Skeletal muscle satellite cell (primary cell): ENCODE results near the gene NFIX.

Experiments
- H3K27me3 ChIP-seq: 2 replicates; pipeline ENCODE4 v1.7.0; 2013; ENCODE audit warnings: low read length; ENCODE audit not compliant: control insufficient read depth, insufficient read depth
- H3K36me3 ChIP-seq: 2 replicates; pipeline ENCODE4 v1.7.0; 2013; ENCODE audit warnings: mild to moderate bottlenecking, control low read depth, low read length; ENCODE audit not compliant: insufficient read depth
- H3K4me1 ChIP-seq: 2 replicates; pipeline ENCODE4 v1.7.0; 2013; ENCODE audit warnings: low read length; ENCODE audit not compliant: control insufficient read depth, insufficient read depth
- H3K4me2 ChIP-seq: 2 replicates; pipeline ENCODE4 v1.7.0; 2013; ENCODE audit warnings: mild to moderate bottlenecking, low read length
- H3K4me3 ChIP-seq: 2 replicates; pipeline ENCODE4 v1.7.0; 2013; ENCODE audit warnings: low read length
- H3K9ac ChIP-seq: 2 replicates; pipeline ENCODE4 v1.7.0; 2013; ENCODE audit warnings: mild to moderate bottlenecking, low read depth, low read length, moderate library complexity
- H3K9me3 ChIP-seq: replicated peaks from 2 replicates; pipeline ENCODE4 v1.7.0; 2013; ENCODE audit warnings: mild to moderate bottlenecking, control low read depth, low read length

The NFIX gene

DNA sequence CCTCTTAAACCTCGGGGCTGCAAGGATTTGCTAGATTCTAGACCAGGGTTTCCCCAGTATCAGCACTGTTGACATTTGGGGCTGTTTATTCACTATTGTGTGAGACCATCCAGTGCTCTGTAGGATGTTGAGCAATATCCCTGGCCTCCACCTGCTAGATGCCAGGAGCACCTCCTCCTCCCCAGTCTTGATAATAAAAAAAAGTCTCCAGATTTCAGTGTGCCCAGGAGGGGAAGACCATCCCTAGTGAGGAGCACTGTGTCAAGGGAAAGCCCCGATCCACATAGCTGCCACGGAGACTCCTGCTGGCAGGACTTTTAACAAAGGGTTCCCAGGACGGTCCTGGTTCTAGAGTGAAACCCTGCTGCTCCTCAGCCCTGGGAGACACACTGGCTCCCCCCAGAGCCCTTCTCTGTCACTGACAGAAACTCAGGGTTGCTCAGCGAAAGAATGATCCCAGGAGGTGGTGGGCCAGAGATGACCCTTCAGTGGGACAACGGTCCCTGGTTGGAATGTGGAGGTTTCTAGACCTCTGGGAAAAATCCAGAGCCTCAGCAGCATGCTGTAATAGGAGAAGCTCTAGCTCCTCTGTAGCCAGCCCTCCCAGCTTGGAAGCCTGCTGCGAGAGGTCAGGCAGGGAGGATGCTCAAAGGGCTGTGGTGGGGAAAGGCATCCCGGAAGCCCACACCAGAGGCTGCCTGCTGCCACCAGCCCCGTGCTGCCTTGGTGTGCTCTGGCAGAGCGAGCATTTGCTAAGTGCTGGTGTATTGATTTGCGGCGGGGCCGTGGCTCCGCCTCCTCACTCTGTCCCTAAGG lies 87.1 kb downstream of the NFIX start:
- H3K9ac ChIP-seq = no peak overlapping the region
- no peak overlapping the region for H3K4me3 ChIP-seq
- H3K27me3 ChIP-seq = no peaks in the 10 kb centered on the region
- H3K4me2 ChIP-seq = no peak overlapping the region
- H3K4me1 ChIP-seq = peaks cover 30% of the 10 kb centered on the region
- peaks cover 56% of the 10 kb centered on the region for H3K36me3 ChIP-seq
- no peaks in the 10 kb centered on the region for H3K9me3 ChIP-seq

DNA sequence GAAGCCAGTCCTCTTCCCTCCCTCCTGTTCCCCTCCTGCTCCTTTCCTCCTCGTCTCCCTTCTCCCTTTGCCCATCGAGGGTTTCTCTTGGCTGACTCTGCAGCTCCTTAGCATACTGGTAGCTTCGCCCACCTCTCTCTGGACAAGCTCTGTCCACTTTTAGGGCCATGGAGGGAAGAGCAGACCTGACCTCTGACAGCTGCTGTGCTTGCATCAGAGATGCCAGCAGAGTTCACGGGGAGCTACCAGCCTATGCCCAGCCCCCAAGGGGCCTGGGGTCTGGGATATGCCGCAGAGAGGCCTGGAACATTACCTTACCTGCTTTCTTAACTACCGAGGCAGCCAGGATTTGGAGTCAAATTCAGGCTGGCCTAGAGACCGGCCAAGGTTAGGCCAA lies 87.7 kb downstream of the NFIX start:
- H3K9ac ChIP-seq = no peak overlapping the region
- no peak overlapping the region for H3K4me3 ChIP-seq
- no peaks in the 10 kb centered on the region for H3K9me3 ChIP-seq
- H3K4me2 ChIP-seq = no peak overlapping the region
- H3K36me3 ChIP-seq = peaks cover 51% of the 10 kb centered on the region
- H3K4me1 ChIP-seq = peaks cover 29% of the 10 kb centered on the region
- H3K27me3 ChIP-seq = no peaks in the 10 kb centered on the region

DNA sequence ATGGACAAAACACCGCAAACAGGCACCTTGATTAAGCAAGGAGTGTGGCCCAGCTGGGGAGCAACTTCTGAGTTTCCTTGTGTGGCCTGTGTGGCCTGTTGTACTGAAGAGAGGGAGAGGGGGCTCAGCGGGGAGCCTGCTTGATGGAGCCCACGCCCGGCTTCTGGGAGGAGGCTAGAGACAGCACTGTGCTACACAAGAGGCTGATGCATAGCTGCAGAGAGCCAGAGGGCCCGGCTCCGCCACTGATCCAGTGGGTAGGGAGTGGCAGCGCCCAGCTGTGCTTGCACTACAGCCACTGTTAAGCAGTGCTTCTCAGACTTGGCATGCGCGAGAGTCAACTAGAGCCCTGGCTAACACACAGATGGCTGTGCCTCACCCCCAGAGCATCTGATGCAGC lies 88.4 kb downstream of the NFIX start:
- no peak overlapping the region for H3K4me3 ChIP-seq
- H3K9ac ChIP-seq = no peak overlapping the region
- H3K4me2 ChIP-seq = no peak overlapping the region
- no peaks in the 10 kb centered on the region for H3K27me3 ChIP-seq
- no peaks in the 10 kb centered on the region for H3K9me3 ChIP-seq
- peaks cover 26% of the 10 kb centered on the region for H3K4me1 ChIP-seq
- H3K36me3 ChIP-seq = peaks cover 45% of the 10 kb centered on the region

DNA sequence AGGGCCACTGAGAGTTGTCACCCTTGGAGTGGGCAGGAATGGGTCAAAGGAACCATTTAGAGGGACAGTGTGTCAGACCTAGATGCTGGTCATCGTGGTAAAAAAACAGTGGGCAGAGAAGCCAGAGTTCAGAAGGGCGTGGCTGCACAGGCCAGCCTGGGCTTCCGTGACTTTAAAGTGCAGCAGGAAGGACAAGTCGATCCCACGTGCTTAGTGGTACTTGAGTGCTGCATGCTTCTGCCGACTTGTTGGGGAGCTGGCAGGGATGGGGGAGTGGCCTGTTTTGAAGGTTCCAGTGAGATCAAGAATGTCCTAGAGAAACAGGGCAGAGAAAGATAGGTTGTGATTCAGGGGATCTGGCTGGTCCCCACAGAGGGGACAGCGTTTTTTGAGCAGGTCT lies 90.4 kb downstream of the NFIX start:
- H3K36me3 ChIP-seq = peaks cover 53% of the 10 kb centered on the region
- H3K4me2 ChIP-seq = no peak overlapping the region
- H3K27me3 ChIP-seq = no peaks in the 10 kb centered on the region
- H3K4me3 ChIP-seq = no peak overlapping the region
- no peaks in the 10 kb centered on the region for H3K9me3 ChIP-seq
- peaks cover 20% of the 10 kb centered on the region for H3K4me1 ChIP-seq
- H3K9ac ChIP-seq = no peak overlapping the region

DNA sequence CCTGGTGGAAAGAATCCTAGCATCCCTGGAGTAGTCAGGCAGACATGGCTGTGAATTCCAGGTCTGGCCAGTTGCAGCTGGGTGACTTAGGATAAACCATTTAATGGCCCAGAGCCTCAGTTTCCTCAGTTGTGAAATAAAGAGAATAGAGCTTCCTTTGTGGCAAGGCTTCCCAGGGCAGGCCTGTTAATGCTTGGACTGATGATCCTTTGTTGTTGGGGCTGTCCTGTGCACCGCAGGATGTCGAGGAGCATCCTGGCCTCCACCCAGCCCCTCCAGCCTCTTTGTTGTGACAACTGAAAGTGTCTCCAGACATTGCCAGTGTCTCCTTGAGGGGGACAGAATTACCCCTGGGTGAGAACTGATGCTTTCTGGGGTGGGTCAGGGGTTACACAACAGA lies 91.1 kb downstream of the NFIX start:
- Histone ChIP-seq H3K9me3 (no peaks in the 10 kb centered on the region), H3K36me3 (peaks cover 52% of the 10 kb centered on the region), H3K27me3 (no peaks in the 10 kb centered on the region), H3K9ac (no peak overlapping the region), H3K4me3 (no peak overlapping the region), H3K4me1 (peaks cover 27% of the 10 kb centered on the region), H3K4me2 (no peak overlapping the region)

DNA sequence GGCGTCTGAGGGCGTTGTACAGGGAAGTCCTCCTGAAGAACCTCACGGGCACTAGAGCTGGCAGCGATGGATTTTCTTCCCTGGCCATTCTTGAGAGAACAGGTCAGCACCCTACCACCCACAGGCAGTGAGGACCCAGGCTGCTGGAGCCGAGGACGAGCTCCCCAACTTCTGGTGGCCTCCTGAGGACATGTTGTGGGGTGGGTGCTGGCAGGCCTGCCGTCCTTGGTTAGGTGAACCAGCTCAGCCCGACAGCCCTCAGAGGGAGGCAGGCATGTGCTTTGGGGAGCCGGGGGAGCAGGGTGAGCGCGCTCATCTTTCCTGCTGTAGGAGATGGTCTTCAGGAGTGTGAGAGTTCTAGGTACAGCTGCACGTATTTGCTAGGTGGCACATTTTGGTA lies 92.0 kb downstream of the NFIX start:
- Histone ChIP-seq H3K36me3 (peaks cover 45% of the 10 kb centered on the region), H3K4me3 (no peak overlapping the region), H3K9me3 (no peaks in the 10 kb centered on the region), H3K9ac (no peak overlapping the region), H3K4me2 (no peak overlapping the region), H3K4me1 (peaks cover 29% of the 10 kb centered on the region), H3K27me3 (no peaks in the 10 kb centered on the region)

DNA sequence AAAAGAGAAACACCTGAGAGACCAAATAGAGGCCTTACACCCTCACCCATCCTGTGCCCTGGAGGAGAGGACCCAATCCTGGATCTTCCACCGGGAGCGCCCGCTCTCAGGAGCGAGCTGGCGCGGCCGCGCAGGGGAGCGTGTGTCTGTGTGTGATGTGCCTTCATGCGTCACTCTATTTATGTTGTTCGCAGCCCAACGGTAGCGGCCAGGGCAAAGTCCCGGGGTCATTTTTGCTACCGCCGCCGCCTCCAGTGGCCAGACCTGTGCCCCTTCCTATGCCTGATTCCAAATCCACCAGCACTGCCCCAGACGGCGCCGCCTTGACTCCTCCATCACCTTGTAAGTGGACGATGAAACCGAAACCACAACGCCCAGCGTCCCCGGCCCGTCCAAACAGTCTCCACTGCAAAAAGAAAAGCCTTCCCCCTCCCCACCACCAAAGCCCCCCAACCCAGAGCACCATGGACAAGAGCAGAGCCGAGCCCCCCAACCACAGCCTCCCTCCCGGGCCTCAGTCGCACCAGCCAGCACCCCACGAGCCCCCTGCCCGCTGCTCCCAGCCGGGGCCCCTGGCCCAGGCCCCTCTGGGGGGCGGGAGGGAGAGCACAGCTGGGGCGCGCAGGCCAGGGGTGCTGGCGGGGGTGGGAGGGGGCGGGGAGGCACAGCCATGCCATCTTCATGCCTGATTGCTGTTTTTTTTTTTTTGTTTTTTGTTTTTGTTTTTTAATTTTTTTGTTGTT lies 92.7 kb downstream of the NFIX start:
- Histone ChIP-seq H3K4me3 (no peak overlapping the region), H3K36me3 (peaks cover 43% of the 10 kb centered on the region), H3K9me3 (no peaks in the 10 kb centered on the region), H3K4me2 (no peak overlapping the region), H3K27me3 (no peaks in the 10 kb centered on the region), H3K4me1 (peaks cover 31% of the 10 kb centered on the region), H3K9ac (no peak overlapping the region)

DNA sequence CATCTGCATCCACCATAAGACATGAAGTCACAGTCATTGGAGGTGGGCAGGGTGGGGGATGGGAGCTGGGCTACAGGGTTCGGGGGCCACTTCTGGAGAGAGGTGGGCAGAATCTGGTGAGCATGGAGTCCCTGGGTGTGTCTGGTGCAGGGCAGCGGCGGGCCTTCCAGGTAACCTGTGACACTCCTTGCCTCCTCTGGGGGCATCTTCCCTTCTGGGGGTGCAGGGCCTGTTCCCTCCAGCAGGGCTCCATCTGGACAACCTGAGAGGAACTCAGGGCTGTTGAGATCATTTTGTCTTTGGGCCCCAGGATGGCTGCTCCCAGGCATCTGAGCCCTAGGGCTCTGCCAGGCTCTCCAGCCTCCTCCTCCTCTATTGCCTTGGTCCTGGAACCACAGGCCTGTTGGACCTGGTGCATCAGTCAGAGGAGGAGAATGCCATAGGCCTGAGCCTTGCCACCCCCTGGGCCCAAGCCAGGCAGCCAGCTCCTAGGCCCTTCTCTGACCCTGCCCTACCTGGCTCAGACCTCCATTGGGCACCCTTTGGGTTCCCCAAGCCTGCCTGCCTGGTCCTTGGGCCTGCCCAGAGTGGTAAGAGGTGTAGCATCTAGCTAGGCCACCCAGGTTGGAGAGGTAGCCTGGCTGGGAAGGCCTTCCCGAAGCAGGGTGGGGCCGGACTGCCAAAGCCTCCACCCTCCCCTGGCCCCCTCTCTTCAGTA lies 94.0 kb downstream of the NFIX start:
- Histone ChIP-seq H3K4me1 (peaks cover 35% of the 10 kb centered on the region), H3K4me3 (no peak overlapping the region), H3K4me2 (no peak overlapping the region), H3K9me3 (no peaks in the 10 kb centered on the region), H3K27me3 (no peaks in the 10 kb centered on the region), H3K9ac (no peak overlapping the region), H3K36me3 (peaks cover 39% of the 10 kb centered on the region)

DNA sequence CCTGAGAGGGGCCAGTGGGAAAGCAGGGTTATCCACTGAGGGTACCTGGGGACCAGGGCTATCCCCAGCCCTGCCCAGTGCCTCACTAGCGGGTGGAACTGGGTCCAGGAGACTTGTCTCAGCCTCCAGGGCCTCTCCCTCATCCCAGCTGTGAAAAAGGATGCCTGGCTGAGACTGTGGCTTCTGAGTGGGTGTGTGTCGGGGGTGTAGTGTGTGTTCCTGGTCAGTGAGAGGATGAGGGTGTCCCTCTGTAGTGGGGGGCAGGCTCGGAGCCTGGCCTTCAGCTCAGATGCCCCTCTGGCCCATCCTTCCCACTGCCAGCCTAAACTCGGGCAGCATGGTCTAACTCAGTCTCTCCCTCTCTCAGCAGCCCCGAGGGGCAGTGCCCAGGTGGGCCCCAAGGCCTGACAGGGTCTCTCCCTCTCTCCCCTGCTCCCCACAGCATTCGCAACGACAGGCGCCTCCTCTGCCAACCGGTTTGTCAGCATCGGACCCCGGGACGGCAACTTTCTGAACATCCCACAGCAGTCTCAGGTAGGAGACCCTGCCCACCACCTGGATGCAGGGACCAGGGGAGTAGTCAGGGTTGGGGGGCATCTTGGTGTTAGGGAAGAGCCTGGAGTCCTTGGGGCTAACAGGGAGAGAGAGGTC lies 94.7 kb downstream of the NFIX start:
- Histone ChIP-seq H3K4me2 (no peak overlapping the region), H3K9me3 (no peaks in the 10 kb centered on the region), H3K27me3 (no peaks in the 10 kb centered on the region), H3K36me3 (peaks cover 43% of the 10 kb centered on the region), H3K4me1 (peaks cover 35% of the 10 kb centered on the region), H3K9ac (no peak overlapping the region), H3K4me3 (no peak overlapping the region)

DNA sequence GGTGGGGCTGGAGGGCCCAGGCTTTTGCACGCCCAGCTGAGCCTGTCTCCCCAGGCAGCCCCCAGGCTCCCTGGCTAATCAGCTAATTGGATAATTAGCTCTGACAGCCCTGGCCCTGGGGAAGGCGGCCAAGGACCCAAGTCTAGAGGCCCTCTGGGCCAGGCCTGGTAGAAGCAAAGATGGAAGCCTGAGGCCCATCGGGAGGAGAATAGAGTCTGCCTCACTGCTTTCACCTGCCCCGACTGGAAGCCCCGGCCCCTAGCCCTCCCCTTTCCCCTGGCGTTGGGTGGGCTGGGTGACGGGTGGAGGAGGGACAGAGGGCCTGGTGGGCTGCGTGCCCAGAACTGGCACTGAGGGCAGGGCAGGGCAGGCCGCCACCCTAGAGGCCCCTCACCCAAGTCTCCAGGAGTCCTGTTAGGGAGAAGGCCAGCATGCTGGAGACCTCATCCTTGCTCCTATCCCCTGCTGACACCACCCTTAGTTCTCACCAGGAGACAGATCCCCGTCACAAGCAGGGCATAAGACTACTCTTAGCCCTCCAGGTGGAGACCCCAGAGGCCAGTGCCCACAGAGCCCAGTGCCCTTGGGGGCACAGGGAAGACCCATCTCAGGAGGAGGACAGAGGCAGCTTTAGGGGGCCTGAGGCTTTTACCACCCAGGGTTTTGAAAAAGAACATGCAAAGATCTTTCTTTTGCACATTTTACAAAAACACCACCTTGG lies 95.4 kb downstream of the NFIX start:
- no peak overlapping the region for H3K4me2 ChIP-seq
- H3K27me3 ChIP-seq = no peaks in the 10 kb centered on the region
- H3K4me3 ChIP-seq = no peak overlapping the region
- peaks cover 36% of the 10 kb centered on the region for H3K36me3 ChIP-seq
- H3K9me3 ChIP-seq = no peaks in the 10 kb centered on the region
- H3K4me1 ChIP-seq = peaks cover 31% of the 10 kb centered on the region
- H3K9ac ChIP-seq = peak overlapping the region; percentile 31
